AG04450 (cell line): ENCODE results near the gene PXMP2. TPM values are rescaled to one million over a fixed set of nuclear protein-coding genes. Genes with fewer than 3 reads are reported as not detected.

Experiments
- CTCF ChIA-PET: fragments of 300-600, 350-600 bp; formaldehyde crosslinking; extraction: SDS; loops from one replicate; lab custom pipeline; 2022; ENCODE audit warnings: antibody characterized with exemption, inconsistent platforms; lab: Charles Lee
- POLR2A ChIA-PET: fragments of 350-600 bp; formaldehyde crosslinking; extraction: SDS; loops from one replicate; lab custom pipeline; 2021; ENCODE audit warnings: antibody characterized with exemption, inconsistent platforms; lab: Yijun Ruan, JAX
- DNase-seq: peaks from one replicate; pipeline ENCODE4 v3.0.0-alpha.2; 2011; ENCODE audit warnings: low read depth, low spot score
- H3K27ac ChIP-seq: one replicate; pipeline ENCODE4 v1.5.1; 2012; ENCODE audit warnings: low read depth, low read length, control low read depth
- H3K27me3 ChIP-seq: one replicate; pipeline ENCODE4 v1.6.0; 2012; ENCODE audit warnings: low read length; ENCODE audit not compliant: control insufficient read depth, insufficient read depth
- H3K4me3 ChIP-seq: 2 replicates; pipeline ENCODE4 v1.5.1; 2011; ENCODE audit warnings: mild to moderate bottlenecking, low read depth, low read length, control low read depth
- H3K9me3 ChIP-seq: 2 replicates; pipeline ENCODE4 v1.5.1; 2012; ENCODE audit warnings: low read length; ENCODE audit not compliant: control insufficient read depth, insufficient read depth
- polyA plus RNA-seq: library from polyadenylated mRNA; depleted of rRNA; stranded (reverse); fragments of >200 nt; gene quantifications from 2 replicates; pipeline ENCODE4 v1.2.3, GENCODE V29; 2011
- TF ChIP-seq, protein P1 (sequence below): IDR thresholded peaks from 2 replicates; pipeline ENCODE4 v1.5.1; 2011; ENCODE audit warnings: low read depth, low read length, control low read depth, inconsistent platforms

PXMP2 gene
- polyA plus RNA-seq, 1 experiment: 17.3 TPM

DNA sequence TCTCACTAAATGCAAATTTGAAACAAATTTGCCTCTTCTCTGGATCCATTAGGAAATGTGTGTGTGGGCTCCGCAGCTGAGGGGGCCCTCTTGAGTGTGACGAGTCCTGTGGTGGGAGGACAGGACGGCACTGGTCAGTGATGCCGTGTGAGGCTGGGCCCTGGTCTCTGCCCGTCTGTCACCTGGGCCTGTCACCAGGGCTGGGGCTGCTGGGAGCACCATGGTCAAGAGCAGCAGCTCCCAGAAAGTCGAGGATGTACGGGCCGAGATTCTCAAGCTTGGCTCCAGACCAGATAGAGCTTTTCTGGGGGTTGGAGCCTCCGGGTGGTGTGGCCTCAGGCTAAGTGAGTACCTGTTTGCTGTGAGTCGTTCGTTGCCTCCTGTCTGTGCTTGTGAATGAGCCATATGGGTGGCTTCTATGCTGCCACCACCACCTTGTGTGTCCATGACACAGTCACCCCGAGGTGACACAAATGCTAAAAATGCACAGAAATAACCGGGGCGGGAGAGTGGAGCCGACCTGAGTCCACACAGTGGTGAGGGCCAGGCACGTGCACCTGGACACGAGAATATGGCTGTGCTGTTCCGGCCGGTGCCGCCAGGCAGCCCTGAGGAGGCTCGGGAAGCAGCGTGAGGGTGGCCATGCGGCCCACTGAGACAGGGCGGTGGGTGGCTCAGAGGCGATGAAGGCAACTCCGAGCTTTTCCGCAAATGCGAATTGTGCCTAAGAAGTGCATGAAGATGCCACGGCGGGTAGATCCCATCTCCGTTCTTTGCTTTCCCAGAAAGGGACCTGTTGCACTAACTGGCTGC is 32.0 kb downstream of the PXMP2 start:
- no peaks in the 10 kb centered on the region for H3K27me3 ChIP-seq
- ChIA-PET CTCF (no interaction called here), POLR2A (no interaction called here)
- peaks cover 7% of the 10 kb centered on the region; the same call in 1 of the 2 replicates for H3K9me3 ChIP-seq
- no peak overlapping the region for H3K4me3 ChIP-seq
- H3K27ac ChIP-seq: no peak overlapping the region
- DNase-seq: no peak
- TF ChIP-seq, protein P1, sequence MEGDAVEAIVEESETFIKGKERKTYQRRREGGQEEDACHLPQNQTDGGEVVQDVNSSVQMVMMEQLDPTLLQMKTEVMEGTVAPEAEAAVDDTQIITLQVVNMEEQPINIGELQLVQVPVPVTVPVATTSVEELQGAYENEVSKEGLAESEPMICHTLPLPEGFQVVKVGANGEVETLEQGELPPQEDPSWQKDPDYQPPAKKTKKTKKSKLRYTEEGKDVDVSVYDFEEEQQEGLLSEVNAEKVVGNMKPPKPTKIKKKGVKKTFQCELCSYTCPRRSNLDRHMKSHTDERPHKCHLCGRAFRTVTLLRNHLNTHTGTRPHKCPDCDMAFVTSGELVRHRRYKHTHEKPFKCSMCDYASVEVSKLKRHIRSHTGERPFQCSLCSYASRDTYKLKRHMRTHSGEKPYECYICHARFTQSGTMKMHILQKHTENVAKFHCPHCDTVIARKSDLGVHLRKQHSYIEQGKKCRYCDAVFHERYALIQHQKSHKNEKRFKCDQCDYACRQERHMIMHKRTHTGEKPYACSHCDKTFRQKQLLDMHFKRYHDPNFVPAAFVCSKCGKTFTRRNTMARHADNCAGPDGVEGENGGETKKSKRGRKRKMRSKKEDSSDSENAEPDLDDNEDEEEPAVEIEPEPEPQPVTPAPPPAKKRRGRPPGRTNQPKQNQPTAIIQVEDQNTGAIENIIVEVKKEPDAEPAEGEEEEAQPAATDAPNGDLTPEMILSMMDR: no peak

DNA sequence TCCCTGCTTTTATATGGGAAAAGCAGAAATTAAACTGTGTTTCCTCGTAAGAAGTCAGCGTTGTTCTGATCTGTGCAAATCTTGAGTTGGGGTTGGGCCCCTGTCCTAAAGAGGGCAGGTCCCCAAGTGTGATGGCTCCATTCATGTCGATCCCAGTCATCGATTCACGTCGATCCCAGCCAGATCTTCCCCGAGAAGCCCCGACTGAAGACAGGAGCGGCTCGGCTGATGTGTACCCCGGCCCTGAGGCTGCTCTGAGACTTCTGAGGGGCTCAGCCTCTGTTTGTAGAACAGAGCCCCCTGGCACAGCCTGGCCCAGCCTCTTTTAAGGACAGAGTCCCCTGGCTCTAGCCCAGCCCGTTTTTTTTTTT is 32.6 kb downstream of the PXMP2 start:
- POLR2A ChIA-PET: interaction anchor here (0.7 kb wide), 1 partner anchor 80 kb away, joined by 4 read pairs; no protein-coding TSS in a partner anchor

DNA sequence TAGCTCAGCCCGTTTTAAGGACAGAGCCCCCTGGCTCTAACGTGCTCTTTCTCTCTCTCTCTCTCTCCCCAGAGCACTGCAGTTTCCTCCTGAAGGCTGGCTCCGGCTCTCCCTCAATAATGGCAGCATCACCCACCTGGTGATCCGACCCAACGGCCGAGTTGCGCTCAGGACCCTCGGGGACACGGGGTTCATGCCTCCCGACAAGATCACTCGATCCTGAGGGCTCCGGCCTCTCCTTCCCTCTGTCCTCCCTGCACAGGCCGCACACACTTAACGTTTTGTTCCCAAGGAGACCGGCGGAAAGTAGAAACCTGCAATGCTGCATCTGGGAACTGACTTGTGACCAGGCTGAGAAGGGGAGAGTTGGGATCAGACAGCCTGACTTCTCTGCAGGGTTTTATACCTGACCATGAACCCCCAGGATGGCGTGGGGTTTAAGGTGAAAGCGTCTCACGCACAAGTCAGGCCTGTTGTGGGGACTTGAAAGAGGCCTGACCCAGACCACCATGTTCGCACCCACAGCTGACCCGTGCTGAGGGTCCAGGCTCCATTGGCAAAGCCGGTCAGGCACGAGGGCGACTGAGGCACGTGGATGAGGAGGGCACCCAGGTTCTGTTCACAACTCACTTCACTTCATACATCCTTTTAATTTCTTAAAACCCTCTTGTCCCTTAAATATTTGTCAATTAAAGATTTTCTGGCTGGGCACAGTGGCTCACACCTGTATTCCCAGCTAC is 33.4 kb downstream of the PXMP2 start:
- POLR2A ChIA-PET: interaction anchor here (0.7 kb wide), 1 partner anchor 79 kb away, joined by 4 read pairs; no protein-coding TSS in a partner anchor
- Histone ChIP-seq H3K27ac (no peak overlapping the region), H3K4me3 (no peak overlapping the region), H3K9me3 (peaks cover 7% of the 10 kb centered on the region; the same call in 1 of the 2 replicates), H3K27me3 (no peaks in the 10 kb centered on the region)
- TF ChIP-seq, protein P1: no peak
- CTCF ChIA-PET: no interaction called here
- DNase-seq: no peak

More for the DNA sequence above, 32.6 kb downstream of the PXMP2 start:
- peaks cover 7% of the 10 kb centered on the region; the same call in 1 of the 2 replicates for H3K9me3 ChIP-seq
- DNase-seq: no peak
- H3K27me3 ChIP-seq: no peaks in the 10 kb centered on the region
- no peak overlapping the region for H3K27ac ChIP-seq
- H3K4me3 ChIP-seq: no peak overlapping the region
- CTCF ChIA-PET: no interaction called here
- TF ChIP-seq, protein P1: no peak

DNA sequence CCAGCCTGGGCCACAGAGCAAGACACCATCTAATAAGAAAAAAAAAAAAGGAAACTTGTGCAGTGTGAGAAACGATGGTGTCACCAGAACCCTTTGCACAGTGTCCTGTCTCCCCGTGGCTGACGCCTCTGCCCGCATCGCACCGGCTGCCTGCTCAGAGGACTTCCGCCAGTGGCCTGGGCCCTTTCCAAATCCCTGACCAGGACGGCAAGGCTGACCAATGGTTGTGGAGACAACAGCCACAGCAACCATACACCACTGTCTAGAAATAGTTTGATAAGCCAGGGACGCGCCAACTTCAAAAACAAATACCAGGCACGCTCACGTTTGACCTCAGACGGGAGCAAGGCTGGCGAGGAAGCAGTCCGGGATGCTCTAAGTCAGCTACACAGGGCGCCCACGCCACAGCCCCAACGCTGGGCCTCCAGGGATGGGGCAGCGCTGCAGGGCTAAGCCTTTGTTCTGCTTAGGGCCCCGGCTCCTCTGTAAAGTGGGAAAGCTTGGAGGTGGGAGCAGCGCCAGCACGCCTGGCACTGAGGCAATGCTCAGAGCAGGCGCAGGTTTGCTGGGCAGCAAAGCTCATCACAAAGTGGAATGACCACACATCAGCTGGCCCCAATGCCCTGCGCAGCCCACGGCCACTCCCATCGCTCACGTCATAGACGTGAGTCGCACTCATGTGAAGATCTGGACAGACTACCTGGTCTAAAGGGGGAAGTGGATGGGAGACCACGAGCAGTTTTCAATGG is 35.8 kb downstream of the PXMP2 start:
- TF ChIP-seq, protein P1: no peak
- Histone ChIP-seq H3K27ac (peak overlapping the region; percentile 47), H3K9me3 (peaks cover 4% of the 10 kb centered on the region; the same call in 1 of the 2 replicates), H3K4me3 (no peak overlapping the region), H3K27me3 (no peaks in the 10 kb centered on the region)
- ChIA-PET CTCF (no interaction called here), POLR2A (no interaction called here)
- DNase-seq: no peak
